NCI-H510A treated with DMSO at 0.1 percent for 48 hours (cell line): ENCODE results near the gene BANF2.

Source experiments
- DNase-seq: peaks from one replicate; lab custom pipeline; 2025; lab: John Stamatoyannopoulos, UW

Gene BANF2

DNA sequence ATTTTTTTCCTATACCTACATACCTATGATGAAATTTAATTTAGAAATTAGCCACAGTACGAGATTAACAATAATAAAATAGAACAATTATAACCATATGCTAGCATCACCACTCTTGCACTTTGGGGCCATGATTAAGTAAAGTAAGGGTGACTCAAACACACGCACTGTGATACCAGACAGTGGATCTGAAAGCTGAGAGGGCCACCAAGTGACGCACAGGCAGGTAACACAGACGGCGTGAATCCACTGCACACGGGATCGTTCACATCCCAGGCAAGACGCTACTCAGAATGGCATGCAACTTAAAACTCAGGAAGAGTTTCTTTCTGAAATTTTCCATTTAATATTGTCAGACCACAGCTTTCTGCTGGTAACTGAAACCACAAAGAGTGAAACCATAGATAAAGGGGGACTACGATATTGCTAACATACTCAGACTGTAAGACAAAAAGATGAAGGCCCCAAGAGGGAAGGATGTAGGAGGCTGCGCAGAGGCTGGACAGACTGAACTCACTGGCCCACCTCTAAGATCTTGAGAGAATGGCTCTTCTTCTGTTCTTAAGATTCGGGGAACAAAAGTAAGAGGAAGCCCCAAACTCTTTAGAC, 35.6 kb upstream of the BANF2 start:
- DNase-seq, result no peak

DNA sequence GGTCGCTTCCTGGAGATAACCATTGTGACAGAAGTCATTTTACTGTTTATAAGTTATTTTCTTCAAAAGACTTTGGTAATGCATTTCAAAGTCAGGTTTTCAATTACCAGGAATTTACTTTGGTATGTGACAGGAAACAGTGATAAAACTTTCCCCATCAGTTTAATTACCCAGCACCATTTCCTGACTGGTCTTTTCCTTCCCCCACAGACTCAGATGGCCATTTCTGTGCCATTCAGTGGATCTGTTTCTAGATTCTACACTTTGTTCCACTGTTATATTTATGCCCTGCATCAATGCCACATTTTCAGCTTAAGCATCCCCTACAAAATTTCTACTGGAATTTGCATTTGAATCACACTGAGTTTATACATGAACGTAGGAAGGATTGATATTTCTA, 34.0 kb upstream of the BANF2 start:
- no peak for DNase-seq

DNA sequence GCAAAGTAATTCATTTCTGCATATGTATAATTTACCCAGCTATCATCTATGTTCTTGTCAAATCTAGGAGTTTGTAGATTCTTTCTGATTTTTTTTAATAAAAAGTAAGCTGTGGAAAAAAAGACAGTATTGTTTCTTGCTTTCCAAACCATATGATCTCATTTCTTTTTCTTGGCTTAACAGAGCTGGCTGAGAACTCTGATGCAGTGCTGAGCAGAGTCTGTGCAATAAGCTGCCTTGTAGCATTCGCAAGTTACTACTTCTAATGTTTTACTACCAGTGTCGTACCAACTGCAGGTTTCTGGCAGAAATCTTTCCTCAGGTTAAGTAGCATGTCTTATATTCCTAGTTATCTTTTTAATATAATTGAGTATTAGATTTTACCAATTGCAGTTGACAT, 33.3 kb upstream of the BANF2 start:
- DNase-seq, result no peak

DNA sequence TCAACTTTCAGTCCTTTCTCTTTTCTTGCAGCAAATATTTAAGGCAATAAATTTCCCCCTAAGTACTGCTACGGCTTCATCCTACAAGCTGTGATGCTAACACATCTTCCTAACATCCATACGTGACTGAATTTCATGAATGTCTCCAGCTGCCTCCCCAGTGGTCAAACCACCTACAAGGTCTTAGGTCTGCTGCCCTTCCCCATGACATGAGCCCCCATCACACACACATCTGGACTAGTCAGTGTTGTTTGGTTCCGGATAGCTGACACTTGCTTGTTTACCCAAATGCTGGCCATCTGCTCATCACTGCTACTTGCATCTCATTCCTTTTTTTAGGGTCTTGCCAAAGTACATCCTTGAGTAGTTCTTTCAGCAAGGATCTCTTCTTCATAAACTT, 32.3 kb upstream of the BANF2 start:
- no peak for DNase-seq

DNA sequence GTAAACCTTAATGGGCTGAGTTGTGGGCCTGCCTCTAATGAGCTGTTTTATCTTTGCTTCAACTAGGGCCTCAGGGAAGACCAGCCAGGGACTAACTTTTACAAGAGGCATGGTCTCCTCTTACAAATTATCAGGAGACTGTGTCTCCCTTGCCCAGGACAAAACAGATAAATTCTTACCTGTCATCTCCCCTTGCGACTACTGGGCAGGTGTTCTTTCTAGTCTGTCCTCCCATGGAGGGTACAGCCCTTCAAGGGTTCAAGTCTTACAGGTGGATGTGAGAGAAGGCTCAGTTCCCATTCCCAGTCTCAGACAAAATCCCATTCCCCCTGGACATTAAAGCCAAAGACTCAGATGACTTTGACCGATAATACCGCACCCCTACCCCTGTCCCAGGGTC, 31.3 kb upstream of the BANF2 start:
- DNase-seq, result no peak

DNA sequence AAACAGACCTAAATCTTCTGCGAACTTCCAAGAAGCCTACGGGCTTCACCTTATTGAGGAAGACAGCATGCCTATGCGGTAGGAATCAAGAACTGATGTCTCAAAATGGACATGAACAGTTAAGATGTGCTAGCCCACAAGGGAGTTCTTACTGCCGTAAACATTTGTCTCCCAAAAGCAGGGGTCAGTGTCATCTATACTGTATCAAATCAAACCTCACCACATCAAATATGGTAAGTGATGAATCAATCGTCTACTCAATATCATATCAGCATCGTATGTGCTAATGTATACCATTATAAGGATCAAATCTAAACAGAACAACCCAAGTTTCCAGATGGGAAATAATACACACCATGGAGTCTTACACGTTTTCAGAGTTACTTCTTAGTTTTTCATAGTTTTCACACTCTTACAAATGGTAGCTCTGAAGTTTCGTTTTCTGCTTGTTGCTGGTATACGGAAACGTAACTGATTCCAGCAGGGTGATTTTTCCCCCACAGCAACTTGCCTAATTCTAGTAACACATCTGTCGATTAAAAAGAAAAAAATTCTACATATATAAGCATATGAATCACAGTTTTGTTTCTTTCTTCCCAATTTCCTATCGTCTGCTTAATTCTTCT, 30.3 kb upstream of the BANF2 start:
- no peak for DNase-seq

DNA sequence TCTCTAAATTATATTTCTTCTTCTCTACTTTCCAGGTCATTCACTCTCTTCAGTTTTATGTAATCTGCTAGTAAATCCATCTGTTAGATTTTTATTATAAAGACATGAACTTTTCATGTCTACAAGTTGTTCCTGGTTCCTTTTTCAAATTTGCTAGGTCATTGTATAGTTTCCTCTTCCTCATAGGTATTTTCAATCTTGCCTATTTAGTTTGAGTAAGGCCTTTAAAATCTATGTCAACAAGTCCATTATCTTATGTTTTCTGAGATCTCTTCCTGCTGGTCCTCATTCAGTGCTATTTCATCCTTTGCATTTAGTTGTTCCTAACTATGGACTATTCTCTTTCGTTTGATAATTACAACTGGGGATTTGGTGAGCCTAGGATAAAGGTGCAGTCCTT, 28.8 kb upstream of the BANF2 start:
- no peak for DNase-seq

DNA sequence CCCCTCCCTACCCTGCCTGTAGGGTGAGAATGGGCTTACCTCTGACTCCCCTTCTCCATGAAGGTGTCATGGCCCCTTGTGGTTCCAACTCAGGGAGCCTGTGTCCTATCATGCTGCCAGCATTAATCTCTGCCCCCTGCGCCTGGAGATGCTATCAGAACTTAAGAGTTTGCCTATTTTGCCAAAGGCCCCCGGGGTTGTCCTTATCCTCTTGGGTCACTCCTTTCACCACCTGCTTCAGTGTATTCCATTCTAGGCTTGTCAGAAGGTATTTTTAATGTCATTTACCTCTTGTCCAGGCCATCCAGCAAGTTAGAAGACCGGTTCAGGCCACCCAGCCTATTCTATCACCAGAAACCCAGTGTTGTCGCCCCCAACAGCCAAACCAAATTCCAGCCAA, 28.2 kb upstream of the BANF2 start:
- DNase-seq, result no peak

DNA sequence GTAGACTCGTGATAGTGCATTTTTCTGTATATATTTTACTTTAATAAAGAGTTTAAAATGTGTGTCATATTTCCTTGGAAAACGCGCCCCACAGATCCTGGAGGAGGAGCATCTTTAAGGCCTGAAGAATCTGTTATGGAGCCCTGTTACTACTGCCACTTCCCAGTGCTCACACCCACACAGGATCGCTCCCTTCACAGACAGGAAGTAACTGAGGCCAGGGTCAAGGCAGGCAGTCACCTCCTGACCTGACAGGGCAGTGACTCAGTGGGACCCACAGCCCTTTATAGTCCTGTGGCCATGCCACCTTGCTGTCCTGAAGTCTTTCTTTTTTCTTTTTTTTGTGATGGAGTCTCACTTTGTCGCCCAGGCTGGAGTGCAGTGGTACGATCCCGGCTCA, 26.7 kb upstream of the BANF2 start:
- no peak for DNase-seq

DNA sequence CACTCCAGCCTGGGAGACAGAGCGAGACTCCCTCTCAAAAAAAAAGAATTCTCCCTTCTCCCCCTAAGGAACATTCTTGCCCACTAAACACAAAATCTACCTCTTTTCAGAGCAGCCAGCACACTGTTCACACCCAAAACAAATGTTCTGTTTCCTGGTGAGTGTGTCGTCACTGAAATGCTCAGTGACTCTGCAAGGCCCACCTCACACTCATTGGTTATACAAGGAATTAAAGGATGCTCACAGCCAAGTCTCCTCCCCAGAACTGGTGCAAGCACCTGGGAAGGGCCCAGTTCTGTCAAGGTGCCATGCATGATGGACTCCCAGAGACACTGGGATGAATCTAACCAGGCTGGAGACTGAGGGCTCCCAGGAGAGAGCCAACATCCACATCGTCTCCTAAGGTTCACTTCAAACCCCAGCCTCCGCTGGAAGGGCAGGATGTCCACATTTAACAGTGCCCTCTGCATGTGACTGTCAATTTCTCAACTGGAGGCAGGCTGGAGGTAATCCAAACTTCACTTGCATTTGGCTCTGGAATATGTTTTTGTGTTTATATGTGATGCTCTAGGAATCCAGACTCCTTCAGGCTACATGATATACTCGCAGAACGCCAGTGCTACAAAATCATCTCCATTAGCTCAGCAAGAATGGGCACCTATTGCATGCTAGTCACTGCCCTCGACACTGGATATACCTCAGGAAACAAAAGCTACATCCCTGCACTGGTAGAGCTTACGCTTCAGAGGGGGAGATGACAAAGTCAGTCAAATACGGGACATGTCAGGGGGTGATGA, 24.8 kb upstream of the BANF2 start:
- no peak for DNase-seq

DNA sequence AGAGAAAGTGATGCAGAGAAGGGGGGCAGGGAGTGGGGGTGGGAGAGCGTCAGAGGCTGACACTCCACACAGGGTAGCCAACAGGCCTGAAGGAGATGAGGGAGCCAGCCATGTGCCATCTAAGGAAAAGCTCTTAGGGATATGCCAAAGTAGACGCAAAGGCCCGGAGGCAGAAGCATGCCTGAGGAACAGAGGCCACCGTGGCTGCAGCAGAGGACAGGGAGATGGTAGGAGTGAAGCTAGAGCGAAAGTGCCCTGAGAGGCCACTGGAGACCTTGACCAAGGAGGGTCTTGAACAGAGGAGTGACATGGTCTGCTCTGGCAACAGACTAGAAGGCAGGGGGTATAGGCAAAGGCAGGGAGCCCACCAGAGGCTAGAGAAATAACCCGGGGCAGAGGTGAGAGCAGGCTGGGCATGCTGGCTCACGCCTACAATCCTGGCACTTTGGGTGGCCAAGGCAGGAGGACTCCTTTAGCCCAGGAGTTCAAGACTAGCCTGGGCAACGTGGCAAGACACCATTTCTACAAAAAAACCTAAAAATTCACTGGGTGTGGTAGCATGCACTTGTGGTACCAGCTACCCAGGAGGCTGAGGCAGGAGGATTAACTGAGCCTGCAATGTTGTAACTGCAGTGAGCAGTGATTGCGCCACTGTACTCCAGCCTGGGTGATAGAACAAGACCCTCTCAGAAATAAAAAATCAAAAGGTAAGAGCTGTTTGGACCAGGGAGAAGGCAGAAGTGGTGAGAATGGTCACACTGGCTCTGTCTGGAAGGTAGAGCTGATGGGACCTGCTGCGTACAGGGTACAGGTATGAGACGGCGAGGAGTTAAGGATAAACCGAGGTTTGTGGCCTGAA, 24.0 kb upstream of the BANF2 start:
- no peak for DNase-seq

DNA sequence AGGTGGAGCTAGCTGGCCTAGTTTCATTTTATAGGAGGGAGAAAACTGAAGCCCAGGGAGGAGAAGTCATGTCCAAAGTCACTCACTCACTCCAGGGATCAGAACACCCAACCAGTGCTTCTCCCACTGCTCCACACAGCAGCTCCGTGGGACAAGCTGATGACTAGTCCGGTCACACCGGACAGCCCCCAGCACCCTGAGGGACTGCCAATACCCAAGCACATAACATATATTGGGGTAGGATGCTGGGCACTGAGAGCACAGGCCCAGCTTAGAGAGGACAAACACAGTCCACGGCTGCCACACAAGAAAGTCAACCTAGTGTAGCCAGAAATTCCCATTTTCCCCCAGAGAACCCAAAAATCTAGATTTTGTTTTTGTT, 23.4 kb upstream of the BANF2 start:
- no peak for DNase-seq

DNA sequence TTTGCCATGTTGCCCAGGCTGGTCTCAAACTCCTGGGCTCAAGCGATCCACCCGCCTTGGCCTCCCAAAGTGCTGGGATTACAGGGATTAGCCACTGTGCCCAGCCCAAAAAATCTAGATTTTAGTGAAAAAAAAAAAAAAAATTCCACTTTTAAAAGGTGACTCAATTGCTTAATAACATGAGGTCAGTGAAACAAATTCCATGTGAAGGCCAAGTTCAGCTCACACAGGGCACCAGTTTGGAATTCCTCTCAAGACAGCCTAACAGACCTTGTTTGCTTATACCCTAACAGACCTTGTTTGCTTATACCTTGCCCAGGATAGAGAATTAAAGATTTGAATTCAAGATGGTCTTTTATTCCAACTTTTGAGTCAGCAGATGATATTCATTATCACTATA, 22.8 kb upstream of the BANF2 start:
- DNase-seq, result no peak

DNA sequence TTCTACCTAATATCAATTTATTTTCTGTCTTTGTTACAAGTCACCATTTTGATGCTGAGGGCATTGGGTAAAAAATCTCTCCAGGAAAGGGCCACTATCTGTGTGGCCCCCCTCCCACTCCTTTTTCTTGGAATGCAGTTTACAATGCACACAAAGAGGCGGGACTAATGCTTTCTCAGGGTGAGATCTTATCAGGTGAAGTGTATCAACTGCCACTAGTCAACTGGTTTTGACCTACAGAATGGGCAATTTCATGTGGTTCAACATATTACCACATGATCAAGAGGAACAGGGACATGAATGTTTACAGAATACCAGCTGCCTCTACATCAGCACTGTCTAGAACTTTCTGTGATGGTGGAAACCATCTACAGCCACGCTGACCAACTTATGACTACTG, 21.5 kb upstream of the BANF2 start:
- no peak for DNase-seq

DNA sequence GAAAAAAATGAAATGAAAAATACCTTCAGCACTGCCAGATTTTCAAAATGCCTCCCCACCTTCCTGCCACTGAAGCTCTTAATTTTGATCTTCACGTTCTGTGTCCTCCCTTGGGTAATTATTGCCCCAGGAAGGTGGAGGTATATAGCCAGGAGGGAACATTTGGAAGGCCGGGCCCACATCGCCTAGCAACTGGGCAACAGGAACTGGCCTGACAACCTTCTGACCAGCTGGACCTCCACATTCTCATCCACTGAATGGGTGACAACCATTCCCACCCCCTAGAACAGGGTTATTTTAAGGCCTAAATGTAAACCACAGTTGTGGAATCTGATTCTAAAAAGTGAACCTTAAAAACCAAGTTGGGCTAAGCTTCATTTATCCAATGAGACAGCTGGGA, 20.9 kb upstream of the BANF2 start:
- DNase-seq, result no peak

DNA sequence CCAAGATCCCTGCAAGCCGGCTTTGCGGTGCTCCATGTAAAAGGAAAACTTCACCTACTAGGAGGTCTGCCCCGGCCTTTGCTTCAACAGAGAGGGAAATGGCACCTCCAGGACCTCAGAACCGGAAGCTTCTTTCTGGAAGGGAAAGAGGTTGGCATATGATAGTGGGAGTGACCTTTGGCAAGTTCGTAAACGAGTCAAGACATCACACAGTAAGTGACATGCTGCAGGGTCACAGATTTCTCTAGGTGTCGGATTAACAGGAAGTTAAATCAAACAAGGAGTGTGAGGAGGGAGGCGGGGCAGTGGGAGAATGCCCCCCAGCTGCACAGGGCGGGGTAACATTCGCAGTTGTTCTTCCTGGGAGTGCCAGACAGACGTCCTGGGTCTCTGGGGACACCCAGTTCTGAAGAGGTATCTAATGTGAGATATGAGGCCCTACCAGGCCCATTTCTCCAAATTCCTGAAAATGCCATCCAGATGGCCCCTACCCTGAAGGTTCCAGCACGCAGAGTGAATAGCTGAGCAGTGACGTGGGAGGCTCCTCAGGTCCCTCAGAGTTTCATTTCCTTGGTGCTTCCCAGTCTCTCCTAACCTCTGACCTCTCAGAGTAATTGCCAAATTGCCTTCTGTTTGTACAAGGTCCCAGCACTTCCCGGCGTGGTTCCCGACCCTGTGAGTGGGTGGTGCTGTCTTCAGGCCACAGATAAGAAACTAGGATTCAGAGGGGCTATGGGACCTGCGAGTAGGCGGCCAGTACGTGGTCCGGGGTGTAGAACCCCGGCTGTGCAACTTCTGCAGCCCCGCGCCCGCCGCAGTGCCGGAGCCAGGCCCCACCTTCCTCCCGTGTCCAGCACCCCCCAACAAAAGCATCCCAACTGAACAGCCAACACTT, 19.6 kb upstream of the BANF2 start:
- peak; percentile 50 for DNase-seq

DNA sequence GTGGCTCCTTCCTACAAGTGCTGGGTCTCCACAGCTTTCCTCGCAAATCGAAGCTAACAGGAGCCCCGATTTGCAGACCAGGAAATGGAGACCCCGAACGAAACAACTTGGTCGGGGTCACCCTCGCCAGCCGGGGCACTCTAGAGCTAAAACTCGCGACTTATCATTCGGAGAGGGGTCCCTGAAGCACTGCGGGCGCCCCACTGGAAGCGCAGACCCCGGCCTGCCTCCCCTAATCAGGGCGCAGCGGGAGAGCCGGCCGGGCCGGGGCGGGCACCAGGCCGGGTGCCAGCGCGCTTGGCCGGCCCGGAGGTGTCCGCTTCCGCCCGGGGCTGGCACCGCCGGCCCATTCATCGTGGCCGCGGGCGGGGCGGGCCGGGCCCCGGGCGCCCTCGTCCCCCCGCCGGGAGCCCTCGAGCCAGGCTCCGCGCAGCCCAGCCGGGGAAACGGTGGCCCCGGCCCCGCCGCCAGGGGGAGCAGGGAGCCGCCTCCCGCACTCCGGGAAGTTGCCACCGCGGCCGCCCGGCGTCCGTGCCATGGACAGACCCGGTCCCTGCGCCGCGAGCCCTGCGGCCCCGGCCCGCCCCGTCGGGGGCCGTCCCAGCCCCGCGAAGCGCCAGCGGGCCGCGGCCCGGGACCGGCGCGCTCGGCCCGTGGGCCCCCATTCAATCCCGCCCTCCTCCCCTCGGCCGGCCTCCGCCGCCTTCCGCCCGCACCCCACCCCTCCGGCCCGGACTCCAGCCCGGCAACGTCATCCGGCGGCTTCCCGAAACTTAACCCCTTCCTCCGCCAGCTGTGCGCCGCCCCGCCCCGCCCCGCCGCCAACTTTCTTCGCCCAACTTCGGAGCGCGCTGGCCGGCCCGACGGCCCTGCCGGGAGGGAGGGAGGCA, 18.7 kb upstream of the BANF2 start:
- peak; percentile 77 for DNase-seq

DNA sequence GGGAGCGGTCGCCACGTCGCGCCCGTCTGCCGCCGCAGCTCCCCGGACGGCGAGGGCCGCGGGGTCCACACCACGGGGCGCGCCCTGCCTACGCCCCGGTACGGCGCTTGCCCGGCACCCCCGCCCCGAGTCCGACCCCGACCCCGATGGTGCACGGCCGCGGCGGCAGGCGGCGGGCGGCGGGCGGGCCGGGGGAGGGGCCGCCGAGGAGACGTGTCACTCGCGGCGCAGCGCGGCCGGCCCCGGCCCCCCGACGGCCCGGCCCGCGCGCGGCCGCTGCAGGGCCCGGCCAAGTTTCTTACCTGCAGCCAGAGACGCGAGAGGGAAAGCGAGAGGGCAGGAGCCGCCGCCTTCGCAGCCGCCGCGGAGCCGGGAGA, 18.1 kb upstream of the BANF2 start:
- no peak for DNase-seq

DNA sequence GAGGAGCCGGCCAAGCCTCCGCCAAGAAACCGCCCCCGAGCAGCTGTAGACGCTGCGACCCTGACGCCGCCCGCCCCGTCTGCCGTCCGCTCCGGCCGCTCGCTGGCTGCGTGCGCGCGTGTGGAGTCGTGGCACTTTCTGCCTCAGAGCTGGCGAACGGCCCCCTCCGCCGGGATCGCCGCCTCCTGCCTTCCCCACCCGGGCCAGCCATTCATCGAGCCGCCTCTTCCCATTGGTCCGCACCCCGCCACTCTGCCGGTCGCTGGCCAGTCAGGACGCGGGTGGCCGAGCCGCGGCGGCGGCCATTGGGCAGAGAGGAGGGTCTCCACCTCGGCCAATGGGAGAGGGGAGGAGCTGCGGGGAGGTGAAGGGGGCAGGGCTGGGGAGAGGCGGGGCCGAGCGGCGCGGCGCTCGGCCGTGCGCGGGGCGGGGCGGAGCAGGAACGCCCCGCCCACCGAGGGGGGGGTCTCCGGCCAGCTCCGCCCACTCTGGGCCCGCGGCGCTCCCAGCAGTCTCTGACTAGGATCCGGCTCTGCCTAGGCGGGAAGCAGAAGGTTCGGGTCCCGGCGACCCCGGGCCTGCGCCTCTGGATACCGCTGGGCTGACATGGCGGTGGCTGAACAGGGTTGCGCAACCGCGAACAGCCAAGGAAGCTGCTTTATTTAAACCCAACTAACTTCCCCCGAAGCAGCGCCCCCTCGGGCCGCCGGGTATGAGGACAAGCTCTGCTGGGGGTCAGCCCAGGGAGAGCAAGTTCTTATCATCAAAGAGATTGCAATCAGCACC, 17.5 kb upstream of the BANF2 start, which contains the start of gene RRBP1:
TSS of gene RRBP1 (minus strand) at position 140 of the 786 bp plus-strand sequence. CDS start 21,735 bp downstream, outside the sequence.
- peak; percentile 96 for DNase-seq

DNA sequence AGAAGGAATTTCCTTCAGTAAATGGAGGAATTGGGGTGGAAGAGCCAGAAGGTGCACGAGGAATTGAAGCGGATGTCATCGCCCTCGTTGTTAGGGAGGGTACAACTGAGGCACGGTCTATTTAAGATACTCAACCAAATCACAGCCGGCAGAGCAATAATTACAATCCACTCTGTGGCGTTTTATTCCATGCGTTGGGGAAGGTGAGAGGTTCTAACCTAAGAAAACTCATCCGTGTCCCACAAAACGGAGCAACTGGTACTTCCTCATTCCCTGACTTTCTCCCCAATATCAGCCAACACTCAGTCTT, 16.9 kb upstream of the BANF2 start:
- no peak for DNase-seq
